ENCODE data around the gene SLC13A2. TPM values are rescaled to one million over a fixed set of nuclear protein-coding genes. Genes with fewer than 3 reads are reported as not detected.

Gene SLC13A2
- total RNA-seq, 3 donors from 2014 or later (not counting 1 experiment from before 2014, with no cell fraction given), result not detected

GRCh38 chr17:28540231-28540630 is 66.8 kb downstream of the SLC13A2 start:
- Histone ChIP-seq H3K36me3 (ENCODE audit: control insufficient read depth, insufficient read depth, low read length) (no peaks in the 10 kb centered on the region), H3K27me3 (ENCODE audit: control insufficient read depth, insufficient read depth, low read length) (no peaks in the 10 kb centered on the region), H3K9me3 (ENCODE audit: control insufficient read depth, insufficient read depth, low read length) (no peaks in the 10 kb centered on the region), H3K4me1 (ENCODE audit: control insufficient read depth, insufficient read depth, low read length) (no peaks in the 10 kb centered on the region), H3K4me3 (ENCODE audit: low read length) (no peak overlapping the region), H3K27ac (ENCODE audit: low read length) (no peak overlapping the region)
- WGBS (ENCODE audit: insufficient coverage), result 85% methylated on average over 3 of the region's 4 CpGs
- Mint-ChIP-seq H3K4me1 (no peaks in the 10 kb centered on the region), H3K4me3 (no peak overlapping the region), H3K27me3 (ENCODE audit: low read depth in 2 of 2) (no peaks in the 10 kb centered on the region), H3K36me3 (no peaks in the 10 kb centered on the region), H3K9me3 (no peaks in the 10 kb centered on the region), H3K27ac (no peak overlapping the region)
- intact Hi-C loops (cut with micrococcal nuclease), result loop anchor here (1.0 kb wide), 1 partner anchor 46 kb away; no protein-coding TSS in a partner anchor
- TF ChIP-seq, protein P1, sequence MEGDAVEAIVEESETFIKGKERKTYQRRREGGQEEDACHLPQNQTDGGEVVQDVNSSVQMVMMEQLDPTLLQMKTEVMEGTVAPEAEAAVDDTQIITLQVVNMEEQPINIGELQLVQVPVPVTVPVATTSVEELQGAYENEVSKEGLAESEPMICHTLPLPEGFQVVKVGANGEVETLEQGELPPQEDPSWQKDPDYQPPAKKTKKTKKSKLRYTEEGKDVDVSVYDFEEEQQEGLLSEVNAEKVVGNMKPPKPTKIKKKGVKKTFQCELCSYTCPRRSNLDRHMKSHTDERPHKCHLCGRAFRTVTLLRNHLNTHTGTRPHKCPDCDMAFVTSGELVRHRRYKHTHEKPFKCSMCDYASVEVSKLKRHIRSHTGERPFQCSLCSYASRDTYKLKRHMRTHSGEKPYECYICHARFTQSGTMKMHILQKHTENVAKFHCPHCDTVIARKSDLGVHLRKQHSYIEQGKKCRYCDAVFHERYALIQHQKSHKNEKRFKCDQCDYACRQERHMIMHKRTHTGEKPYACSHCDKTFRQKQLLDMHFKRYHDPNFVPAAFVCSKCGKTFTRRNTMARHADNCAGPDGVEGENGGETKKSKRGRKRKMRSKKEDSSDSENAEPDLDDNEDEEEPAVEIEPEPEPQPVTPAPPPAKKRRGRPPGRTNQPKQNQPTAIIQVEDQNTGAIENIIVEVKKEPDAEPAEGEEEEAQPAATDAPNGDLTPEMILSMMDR (IDR thresholded peaks at IDR 0.05), result no peak
- no peak for ATAC-seq
- no peak for DNase-seq

DNA sequence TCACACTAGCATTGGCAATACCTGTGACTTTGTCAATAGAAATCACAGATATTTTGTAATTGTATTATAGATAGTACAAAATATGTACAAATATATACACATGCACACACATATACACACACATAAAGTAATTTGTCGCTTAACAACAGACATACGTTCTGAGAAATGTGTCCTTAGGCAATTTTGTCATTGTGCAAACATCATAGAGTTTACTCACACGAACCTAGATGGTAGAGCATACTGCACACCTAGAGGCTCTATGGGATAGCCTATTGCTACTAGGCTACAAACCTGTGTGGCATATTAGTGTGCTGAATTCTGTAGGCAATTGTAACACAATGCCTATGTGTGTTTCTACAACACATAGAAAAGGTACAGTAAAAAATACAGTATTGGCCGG is 68.0 kb downstream of the SLC13A2 start:
- no peak overlapping the region for H3K27ac Mint-ChIP-seq

GRCh38 chr17:28544402-28545140 is 71.1 kb downstream of the SLC13A2 start:
- Histone ChIP-seq H3K4me1 (ENCODE audit: control insufficient read depth, insufficient read depth, low read length) (peaks cover 27% of the 10 kb centered on the region), H3K4me3 (ENCODE audit: low read length) (no peak overlapping the region), H3K36me3 (ENCODE audit: control insufficient read depth, insufficient read depth, low read length) (peaks cover 10% of the 10 kb centered on the region), H3K27me3 (ENCODE audit: control insufficient read depth, insufficient read depth, low read length) (no peaks in the 10 kb centered on the region), H3K9me3 (ENCODE audit: control insufficient read depth, insufficient read depth, low read length) (no peaks in the 10 kb centered on the region), H3K27ac (ENCODE audit: low read length) (no peak overlapping the region)
- Mint-ChIP-seq H3K4me3 (no peak overlapping the region), H3K27ac (peak overlapping the region; percentile 4 to 30), H3K36me3 (no peaks in the 10 kb centered on the region), H3K27me3 (ENCODE audit: low read depth in 2 of 2) (no peaks in the 10 kb centered on the region), H3K4me1 (peaks cover 14 to 23% of the 10 kb centered on the region in 2 donors), H3K9me3 (no peaks in the 10 kb centered on the region)
- 93% methylated on average over 3 of the region's 4 CpGs for WGBS (ENCODE audit: insufficient coverage)
- DNase-seq, result no peak
- TF ChIP-seq, protein P1 (IDR thresholded peaks at IDR 0.05), result no peak
- intact Hi-C loops (cut with micrococcal nuclease), result no loop called here
- no peak for ATAC-seq

More for the DNA sequence above, 68.0 kb downstream of the SLC13A2 start:
- DNase-seq (no peak), ATAC-seq (no peak)
- H3K9me3 Mint-ChIP-seq, result no peaks in the 10 kb centered on the region
- no peaks in the 10 kb centered on the region for H3K4me1 Mint-ChIP-seq
- no peak overlapping the region for H3K4me3 Mint-ChIP-seq
- H3K27me3 ChIP-seq (ENCODE audit: control insufficient read depth, insufficient read depth, low read length), result no peaks in the 10 kb centered on the region
- no peaks in the 10 kb centered on the region for H3K36me3 Mint-ChIP-seq
- no peaks in the 10 kb centered on the region for H3K9me3 ChIP-seq (ENCODE audit: control insufficient read depth, insufficient read depth, low read length)
- no peak overlapping the region for H3K4me3 ChIP-seq (ENCODE audit: low read length)
- 94% methylated on average over 4 of the region's 4 CpGs for WGBS (ENCODE audit: insufficient coverage)
- intact Hi-C loops (cut with micrococcal nuclease), result no loop called here
- TF ChIP-seq, protein P1 (IDR thresholded peaks at IDR 0.05), result no peak
- no peaks in the 10 kb centered on the region for H3K27me3 Mint-ChIP-seq (ENCODE audit: low read depth in 2 of 2)
- no peaks in the 10 kb centered on the region for H3K4me1 ChIP-seq (ENCODE audit: control insufficient read depth, insufficient read depth, low read length)
- H3K36me3 ChIP-seq (ENCODE audit: control insufficient read depth, insufficient read depth, low read length), result peaks cover 3% of the 10 kb centered on the region
- H3K27ac ChIP-seq (ENCODE audit: low read length), result no peak overlapping the region

- no peaks in the 10 kb centered on the region for H3K9me3 Mint-ChIP-seq
- 86% methylated on average over 2 of the region's 2 CpGs for WGBS (ENCODE audit: insufficient coverage)
- no peak for DNase-seq
- H3K27me3 Mint-ChIP-seq (ENCODE audit: low read depth in 2 of 2), result no peaks in the 10 kb centered on the region
- Histone ChIP-seq H3K27me3 (ENCODE audit: control insufficient read depth, insufficient read depth, low read length) (no peaks in the 10 kb centered on the region), H3K4me1 (ENCODE audit: control insufficient read depth, insufficient read depth, low read length) (peaks cover 32% of the 10 kb centered on the region), H3K9me3 (ENCODE audit: control insufficient read depth, insufficient read depth, low read length) (no peaks in the 10 kb centered on the region), H3K36me3 (ENCODE audit: control insufficient read depth, insufficient read depth, low read length) (peaks cover 10% of the 10 kb centered on the region), H3K27ac (ENCODE audit: low read length) (no peak overlapping the region), H3K4me3 (ENCODE audit: low read length) (no peak overlapping the region)
- no peak overlapping the region for H3K4me3 Mint-ChIP-seq
- peaks cover 17 to 29% of the 10 kb centered on the region in 2 donors for H3K4me1 Mint-ChIP-seq
- H3K36me3 Mint-ChIP-seq, result no peaks in the 10 kb centered on the region
- intact Hi-C loops (cut with micrococcal nuclease), result no loop called here
- TF ChIP-seq, protein P1 (IDR thresholded peaks at IDR 0.05), result no peak
- H3K27ac Mint-ChIP-seq, result peak overlapping the region; percentile 4 to 30
- no peak for ATAC-seq
Observed at GRCh38 chr17:28545141-28545503, 71.7 kb downstream of the SLC13A2 start.

All from natural killer cell (primary cell).